Measurements from ENCODE around the gene SETD4.

DNA sequence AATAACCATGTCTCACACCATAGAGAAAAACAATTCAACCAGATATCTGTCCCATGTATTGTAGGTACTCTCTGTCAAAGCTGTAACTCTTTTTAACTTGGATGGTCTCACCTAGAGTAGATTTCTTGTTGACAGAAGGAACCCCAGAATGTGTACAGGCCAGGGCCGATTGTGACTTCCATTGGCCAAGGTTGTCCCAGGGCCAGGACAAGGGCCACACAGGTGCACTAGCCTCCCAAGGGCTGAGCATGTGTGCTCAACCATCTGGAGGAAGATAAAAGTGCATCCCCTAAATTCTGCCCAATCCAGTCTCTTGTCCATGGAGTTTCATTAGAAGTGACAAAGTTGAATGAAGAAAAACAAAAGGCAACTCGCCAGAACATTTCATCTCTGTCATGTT, 51.8 kb downstream of the SETD4 start:
- TF ChIP-seq, protein P1, sequence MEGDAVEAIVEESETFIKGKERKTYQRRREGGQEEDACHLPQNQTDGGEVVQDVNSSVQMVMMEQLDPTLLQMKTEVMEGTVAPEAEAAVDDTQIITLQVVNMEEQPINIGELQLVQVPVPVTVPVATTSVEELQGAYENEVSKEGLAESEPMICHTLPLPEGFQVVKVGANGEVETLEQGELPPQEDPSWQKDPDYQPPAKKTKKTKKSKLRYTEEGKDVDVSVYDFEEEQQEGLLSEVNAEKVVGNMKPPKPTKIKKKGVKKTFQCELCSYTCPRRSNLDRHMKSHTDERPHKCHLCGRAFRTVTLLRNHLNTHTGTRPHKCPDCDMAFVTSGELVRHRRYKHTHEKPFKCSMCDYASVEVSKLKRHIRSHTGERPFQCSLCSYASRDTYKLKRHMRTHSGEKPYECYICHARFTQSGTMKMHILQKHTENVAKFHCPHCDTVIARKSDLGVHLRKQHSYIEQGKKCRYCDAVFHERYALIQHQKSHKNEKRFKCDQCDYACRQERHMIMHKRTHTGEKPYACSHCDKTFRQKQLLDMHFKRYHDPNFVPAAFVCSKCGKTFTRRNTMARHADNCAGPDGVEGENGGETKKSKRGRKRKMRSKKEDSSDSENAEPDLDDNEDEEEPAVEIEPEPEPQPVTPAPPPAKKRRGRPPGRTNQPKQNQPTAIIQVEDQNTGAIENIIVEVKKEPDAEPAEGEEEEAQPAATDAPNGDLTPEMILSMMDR (conservative IDR thresholded peaks at IDR 0.05 in 1 of 2, IDR thresholded peaks at IDR 0.05 in 1 of 2; ENCODE audit: low read depth in 1 of 2, low read length in 2 of 2): no peak
- no peak for TF ChIP-seq EZH2 (IDR thresholded peaks at IDR 0.05; ENCODE audit: low read length, missing control alignments)
